IMR-90 (cell line): ENCODE data around the gene PC. TPM values are rescaled to one million over a fixed set of nuclear protein-coding genes. Genes with fewer than 3 reads are reported as not detected.

ENCODE experiments used
- ATAC-seq: fragments of 200-7000 bp; cut with Tn5 transposase; 2 replicates; pipeline ENCODE4 v1.9.1; 2020; ENCODE audit warnings: low read depth, mild to moderate bottlenecking, moderate library complexity
- BruUV-seq: library from RNA; stranded (reverse); fragments of 400-500 nt; replicated peaks from 2 replicates; lab custom pipeline; 2021; lab: Mats Ljungman, UMichigan
- CTCF ChIA-PET: fragments of 300-600 bp; formaldehyde crosslinking; extraction: SDS; loops from one replicate; lab custom pipeline; 2021; ENCODE audit warnings: antibody characterized with exemption; lab: Yijun Ruan, JAX
- POLR2A ChIA-PET: fragments of 300-600 bp; sonication (Branson Sonifier 250); formaldehyde crosslinking; loops from one replicate; lab custom pipeline; 2022; ENCODE audit warnings: antibody characterized with exemption; ENCODE audit not compliant: unreplicated experiment; lab: Charles Lee
- DNase-seq: peaks from one replicate; pipeline ENCODE4 v3.0.0; 2013
- H2AFZ ChIP-seq: replicated peaks from 2 replicates; pipeline ENCODE3; 2013; ENCODE audit warnings: low read length, mild to moderate bottlenecking; ENCODE audit not compliant: poor library complexity
- H2AK5ac ChIP-seq: 2 replicates; pipeline ENCODE4 v1.6.1; 2013; ENCODE audit warnings: low read depth, low read length, inconsistent platforms
- H2AK9ac ChIP-seq: replicated peaks from 2 replicates; pipeline ENCODE3; 2013; ENCODE audit warnings: mild to moderate bottlenecking, low read depth, low read length, moderate library complexity; ENCODE audit not compliant: poor library complexity
- H2BK120ac ChIP-seq: 2 replicates; pipeline ENCODE4 v1.6.1; 2013; ENCODE audit warnings: low read depth, low read length, inconsistent platforms
- H2BK15ac ChIP-seq: 3 replicates; pipeline ENCODE4 v1.6.1; 2013; ENCODE audit warnings: low read depth, low read length, inconsistent platforms
- H2BK20ac ChIP-seq: 2 replicates; pipeline ENCODE4 v1.6.1; 2013; ENCODE audit warnings: low read depth, mild to moderate bottlenecking, inconsistent platforms, low read length, moderate library complexity
- H2BK5ac ChIP-seq: 2 replicates; pipeline ENCODE4 v1.6.1; 2013; ENCODE audit warnings: mild to moderate bottlenecking, low read depth, low read length, inconsistent platforms; ENCODE audit not compliant: poor library complexity, severe bottlenecking
- H3K14ac ChIP-seq: replicated peaks from 2 replicates; pipeline ENCODE4 v1.6.1; 2013; ENCODE audit warnings: low read depth, low read length, inconsistent platforms
- H3K18ac ChIP-seq: 2 replicates; pipeline ENCODE4 v1.6.1; 2013; ENCODE audit warnings: low read depth, low read length, control low read depth
- H3K23ac ChIP-seq: 2 replicates; pipeline ENCODE4 v1.6.1; 2013; ENCODE audit warnings: low read depth, low read length, inconsistent platforms
- H3K27ac ChIP-seq: 2 replicates; pipeline ENCODE4 v1.5.1; 2013; ENCODE audit warnings: mild to moderate bottlenecking, control low read depth, low read length; ENCODE audit not compliant: insufficient read depth
- H3K27me3 ChIP-seq: 2 replicates; pipeline ENCODE4 v1.6.1; 2013; ENCODE audit warnings: low read length; ENCODE audit not compliant: control insufficient read depth, insufficient read depth
- H3K36me3 ChIP-seq: 2 replicates; pipeline ENCODE4 v1.6.1; 2013; ENCODE audit warnings: low read length, mixed read lengths; ENCODE audit not compliant: control insufficient read depth, insufficient read depth
- H3K4ac ChIP-seq: 2 replicates; pipeline ENCODE4 v1.6.1; 2013; ENCODE audit warnings: low read depth, low read length, inconsistent platforms
- H3K4me1 ChIP-seq: 2 replicates; pipeline ENCODE4 v1.6.1; 2013; ENCODE audit warnings: low read length, mixed read lengths; ENCODE audit not compliant: control insufficient read depth, insufficient read depth
- H3K4me2 ChIP-seq: 2 replicates; pipeline ENCODE4 v1.6.1; 2013; ENCODE audit warnings: low read depth, mild to moderate bottlenecking, control low read depth, low read length, moderate library complexity
- H3K4me3 ChIP-seq: 2 replicates; pipeline ENCODE4 v1.5.1; 2013; ENCODE audit warnings: low read depth, mild to moderate bottlenecking, control low read depth, low read length, moderate library complexity; ENCODE audit not compliant: insufficient read depth
- H3K56ac ChIP-seq: 2 replicates; pipeline ENCODE4 v1.6.1; 2013; ENCODE audit warnings: low read length, inconsistent platforms; ENCODE audit not compliant: insufficient read depth; ENCODE audit errors: extremely low read depth
- H3K79me1 ChIP-seq, 2 experiments: 2 replicates each; pipeline ENCODE4 v1.6.1; 2013; ENCODE audit warnings: low read length in 2 of 2, inconsistent platforms in 1 of 2, low read depth in 1 of 2
- H3K9ac ChIP-seq: 2 replicates; pipeline ENCODE4 v1.6.1; 2013; ENCODE audit warnings: low read depth, low read length, control low read depth
- H3K9me1 ChIP-seq: 2 replicates; pipeline ENCODE4 v1.6.1; 2013; ENCODE audit warnings: low read length, inconsistent platforms; ENCODE audit not compliant: insufficient read depth
- H3K9me3 ChIP-seq: 2 replicates; pipeline ENCODE4 v1.6.1; 2013; ENCODE audit warnings: low read length; ENCODE audit not compliant: control insufficient read depth, insufficient read depth
- H4K20me1 ChIP-seq: 2 replicates; pipeline ENCODE4 v1.6.1; 2013; ENCODE audit warnings: low read length, inconsistent platforms; ENCODE audit not compliant: insufficient read depth
- H4K5ac ChIP-seq: 2 replicates; pipeline ENCODE4 v1.6.1; 2013; ENCODE audit warnings: mild to moderate bottlenecking, low read depth, low read length, control low read depth
- H4K8ac ChIP-seq, 2 experiments: 2 replicates each; pipeline ENCODE4 v1.6.1; 2013; ENCODE audit warnings: low read depth in 2 of 2, low read length in 2 of 2, control low read depth in 1 of 2, inconsistent platforms in 1 of 2
- H4K91ac ChIP-seq: 2 replicates; pipeline ENCODE4 v1.6.1; 2013; ENCODE audit warnings: low read depth, low read length, inconsistent platforms; ENCODE audit not compliant: insufficient read depth
- BHLHE40 ChIP-seq: fragments of 150-350 bp; IDR thresholded peaks from 2 replicates; pipeline ENCODE4 v1.6.1; 2016; ENCODE audit warnings: mild to moderate bottlenecking, low read depth, low read length
- CEBPB ChIP-seq: IDR thresholded peaks from 2 replicates; pipeline ENCODE4 v1.6.1; 2012; ENCODE audit warnings: low read depth, low read length, improper control_type of control experiment
- CHD1 ChIP-seq: IDR thresholded peaks from 2 replicates; pipeline ENCODE4 v1.6.1; 2012; ENCODE audit warnings: low read depth, low read length, improper control_type of control experiment
- FOS ChIP-seq: fragments of 150-350 bp; IDR thresholded peaks from 2 replicates; pipeline ENCODE4 v1.6.1; 2016; ENCODE audit warnings: low read depth, low read length
- MAFK ChIP-seq: IDR thresholded peaks from 2 replicates; pipeline ENCODE4 v1.6.1; 2012; ENCODE audit warnings: low read depth, low read length, improper control_type of control experiment
- MAZ ChIP-seq: IDR thresholded peaks from 2 replicates; pipeline ENCODE4 v1.6.1; 2012; ENCODE audit warnings: low read depth, mild to moderate bottlenecking, low read length, improper control_type of control experiment, moderate library complexity, borderline replicate concordance
- MXI1 ChIP-seq: IDR thresholded peaks from 2 replicates; pipeline ENCODE4 v1.6.1; 2012; ENCODE audit warnings: low read depth, mild to moderate bottlenecking, low read length, moderate library complexity, borderline replicate concordance
- NFE2L2 ChIP-seq: fragments of 150-350 bp; IDR thresholded peaks from 2 replicates; pipeline ENCODE4 v1.6.1; 2016; ENCODE audit warnings: low read depth, mild to moderate bottlenecking, low read length
- POLR2A ChIP-seq: IDR thresholded peaks from 2 replicates; pipeline ENCODE4 v1.6.1; 2012; ENCODE audit warnings: mild to moderate bottlenecking, low read depth, low read length
- RAD21 ChIP-seq: IDR thresholded peaks from 2 replicates; pipeline ENCODE4 v1.6.1; 2012; ENCODE audit warnings: low read length, improper control_type of control experiment
- RCOR1 ChIP-seq: IDR thresholded peaks from 2 replicates; pipeline ENCODE4 v1.6.1; 2012; ENCODE audit warnings: mild to moderate bottlenecking, low read length, improper control_type of control experiment; ENCODE audit not compliant: insufficient replicate concordance
- RFX5 ChIP-seq: IDR thresholded peaks from 2 replicates; pipeline ENCODE4 v1.8.0; 2012; ENCODE audit warnings: low read depth, mild to moderate bottlenecking, low read length, moderate library complexity
- SMC3 ChIP-seq: fragments of 150-350 bp; IDR thresholded peaks from 2 replicates; pipeline ENCODE4 v1.6.1; 2016; ENCODE audit warnings: low read depth, mild to moderate bottlenecking, antibody characterized with exemption, low read length, moderate library complexity
- WGBS, 2 experiments: methylation state at CpG; one replicate each; pipeline versions ENCODE4 v1.1.5 to v1.1.7; 2013; ENCODE audit warnings: missing lambda C conversion rate in 2 of 2; ENCODE audit not compliant: insufficient read length in 1 of 2; ENCODE audit errors: extremely low coverage in 2 of 2; 5-methylcytosine and 5-hydroxymethylcytosine counted together
- dilution Hi-C: fragments of 300-500 bp; cut with HindIII; formaldehyde crosslinking; loops from one replicate; pipeline ENCODE4 v1.14.3; 2018; ENCODE audit warnings: low sequenced_read_pairs; ENCODE audit not compliant: unreplicated experiment
- in situ Hi-C: fragments of 300-500 bp; cut with MboI; formaldehyde crosslinking; loops from 3 replicates; pipeline ENCODE4 v1.14.3; 2019; ENCODE audit warnings: low sequenced_read_pairs, inconsistent platforms, mixed read lengths
- intact Hi-C: fragments of 100-400 bp; cut with micrococcal nuclease; formaldehyde crosslinking; loops from 2 replicates; pipeline ENCODE4 v1.10.0; 2022
- polyA plus RNA-seq, 3 experiments: library from polyadenylated mRNA; depleted of rRNA; stranded (reverse); fragments of >200 nt; gene quantifications; 2 replicates each; pipeline ENCODE4 v1.2.3, GENCODE V29; 2012; ENCODE audit warnings: low replicate concordance in 1 of 3
- total RNA-seq: library from RNA; depleted of rRNA; stranded (reverse); fragments of >200 nt; gene quantifications from 2 replicates; pipeline ENCODE4 v1.2.3, GENCODE V29; 2012
- TF ChIP-seq, protein P1 (sequence below): conservative IDR thresholded peaks from 2 replicates; pipeline ENCODE4 v1.5.1; 2012; ENCODE audit warnings: mild to moderate bottlenecking, low read depth, low read length, improper control_type of control experiment
- TF ChIP-seq, protein P2 (sequence below): fragments of 150-350 bp; IDR thresholded peaks from 2 replicates; pipeline ENCODE4 v1.6.1; 2016; ENCODE audit warnings: low read depth, mild to moderate bottlenecking, low read length, moderate library complexity, borderline replicate concordance
- TF ChIP-seq, protein P3 (sequence below): fragments of 150-350 bp; IDR thresholded peaks from 2 replicates; pipeline ENCODE4 v1.6.1; 2017; ENCODE audit warnings: mild to moderate bottlenecking, antibody characterized with exemption, low read length, low read depth

Gene PC
- total and polyA plus RNA-seq, 2 of the 4 experiments (the other 2 are of a cell fraction) = 13.6 to 15.7 TPM

DNA sequence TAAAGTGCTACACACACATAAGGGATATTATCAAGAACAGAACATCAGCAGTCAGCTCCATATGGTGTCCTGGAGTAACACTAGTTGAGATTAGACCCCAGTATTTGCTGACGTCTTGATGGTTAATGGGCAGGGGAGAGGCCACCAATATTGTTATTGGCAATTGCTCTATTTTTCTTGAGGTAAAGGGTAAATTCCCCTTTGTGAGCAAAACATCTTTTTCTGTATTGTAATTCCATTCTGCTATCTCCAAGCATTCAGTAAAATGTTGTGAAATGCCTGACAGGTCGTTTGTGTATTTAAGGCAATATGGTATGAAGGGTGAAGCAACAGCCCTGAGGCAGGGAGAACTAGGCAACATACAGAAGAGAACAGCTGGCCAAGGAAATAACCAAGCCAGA is 21.9 kb downstream of the PC start:
- Histone ChIP-seq H3K9ac (no peak overlapping the region), H4K8ac (no peak overlapping the region), H3K18ac (peak overlapping the region; percentile 93; the same call in 1 of the 2 replicates), H3K27ac (peak overlapping the region; percentile 99; the same call in 1 of the 2 replicates), H2AK5ac (no peak overlapping the region), H2AK9ac (no peak overlapping the region), H3K27me3 (no peaks in the 10 kb centered on the region), H3K36me3 (no peaks in the 10 kb centered on the region), H3K4me1 (peaks cover 19% of the 10 kb centered on the region), H3K4ac (no peak overlapping the region; the same call in 1 of the 2 replicates), H4K20me1 (no peaks in the 10 kb centered on the region; the same call in 1 of the 2 replicates), H4K91ac (no peak overlapping the region), H3K9me1 (peaks cover 20% of the 10 kb centered on the region), H3K4me3 (no peak overlapping the region), H4K5ac (no peak overlapping the region; the same call in 1 of the 2 replicates), H3K4me2 (no peak overlapping the region), H2BK5ac (peak overlapping the region; percentile 61), H3K23ac (no peak overlapping the region), H3K56ac (no peak overlapping the region), H2AFZ (no peak overlapping the region), H3K79me1 (peaks cover 0 to 14% of the 10 kb centered on the region in 2 experiments; a peak in 3 of 4 replicates), H2BK20ac (no peak overlapping the region), H3K9me3 (peaks cover 3% of the 10 kb centered on the region; the same call in 1 of the 2 replicates), H2BK15ac (no peak overlapping the region), H2BK120ac (no peak overlapping the region), H3K14ac (no peak overlapping the region)
- POLR2A ChIA-PET = no interaction called here
- BruUV-seq = no TSS peak
- dilution Hi-C loops = no loop called here
- peak; percentile 36; the same call in 1 of the 2 replicates for TF ChIP-seq BHLHE40
- TF ChIP-seq, protein P1, sequence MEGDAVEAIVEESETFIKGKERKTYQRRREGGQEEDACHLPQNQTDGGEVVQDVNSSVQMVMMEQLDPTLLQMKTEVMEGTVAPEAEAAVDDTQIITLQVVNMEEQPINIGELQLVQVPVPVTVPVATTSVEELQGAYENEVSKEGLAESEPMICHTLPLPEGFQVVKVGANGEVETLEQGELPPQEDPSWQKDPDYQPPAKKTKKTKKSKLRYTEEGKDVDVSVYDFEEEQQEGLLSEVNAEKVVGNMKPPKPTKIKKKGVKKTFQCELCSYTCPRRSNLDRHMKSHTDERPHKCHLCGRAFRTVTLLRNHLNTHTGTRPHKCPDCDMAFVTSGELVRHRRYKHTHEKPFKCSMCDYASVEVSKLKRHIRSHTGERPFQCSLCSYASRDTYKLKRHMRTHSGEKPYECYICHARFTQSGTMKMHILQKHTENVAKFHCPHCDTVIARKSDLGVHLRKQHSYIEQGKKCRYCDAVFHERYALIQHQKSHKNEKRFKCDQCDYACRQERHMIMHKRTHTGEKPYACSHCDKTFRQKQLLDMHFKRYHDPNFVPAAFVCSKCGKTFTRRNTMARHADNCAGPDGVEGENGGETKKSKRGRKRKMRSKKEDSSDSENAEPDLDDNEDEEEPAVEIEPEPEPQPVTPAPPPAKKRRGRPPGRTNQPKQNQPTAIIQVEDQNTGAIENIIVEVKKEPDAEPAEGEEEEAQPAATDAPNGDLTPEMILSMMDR = no peak
- TF ChIP-seq SMC3 = no peak; the same call in 1 of the 2 replicates
- TF ChIP-seq, protein P2, sequence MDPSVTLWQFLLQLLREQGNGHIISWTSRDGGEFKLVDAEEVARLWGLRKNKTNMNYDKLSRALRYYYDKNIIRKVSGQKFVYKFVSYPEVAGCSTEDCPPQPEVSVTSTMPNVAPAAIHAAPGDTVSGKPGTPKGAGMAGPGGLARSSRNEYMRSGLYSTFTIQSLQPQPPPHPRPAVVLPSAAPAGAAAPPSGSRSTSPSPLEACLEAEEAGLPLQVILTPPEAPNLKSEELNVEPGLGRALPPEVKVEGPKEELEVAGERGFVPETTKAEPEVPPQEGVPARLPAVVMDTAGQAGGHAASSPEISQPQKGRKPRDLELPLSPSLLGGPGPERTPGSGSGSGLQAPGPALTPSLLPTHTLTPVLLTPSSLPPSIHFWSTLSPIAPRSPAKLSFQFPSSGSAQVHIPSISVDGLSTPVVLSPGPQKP = no peak
- peak; percentile 94 for TF ChIP-seq RCOR1
- TF ChIP-seq RAD21 = 0 out of 2 replicates have a peak, but pooled peaks have one; percentile 16
- TF ChIP-seq MAFK = peak; percentile 57; the same call in 1 of the 2 replicates
- no peak for TF ChIP-seq POLR2A
- TF ChIP-seq MAZ = no peak
- TF ChIP-seq CEBPB = peak; percentile 99
- no peak for TF ChIP-seq NFE2L2
- peak; percentile 59; the same call in 1 of the 2 replicates for TF ChIP-seq FOS
- no peak for TF ChIP-seq RFX5
- no peak for TF ChIP-seq CHD1
- TF ChIP-seq MXI1 = no peak
- TF ChIP-seq, protein P3, sequence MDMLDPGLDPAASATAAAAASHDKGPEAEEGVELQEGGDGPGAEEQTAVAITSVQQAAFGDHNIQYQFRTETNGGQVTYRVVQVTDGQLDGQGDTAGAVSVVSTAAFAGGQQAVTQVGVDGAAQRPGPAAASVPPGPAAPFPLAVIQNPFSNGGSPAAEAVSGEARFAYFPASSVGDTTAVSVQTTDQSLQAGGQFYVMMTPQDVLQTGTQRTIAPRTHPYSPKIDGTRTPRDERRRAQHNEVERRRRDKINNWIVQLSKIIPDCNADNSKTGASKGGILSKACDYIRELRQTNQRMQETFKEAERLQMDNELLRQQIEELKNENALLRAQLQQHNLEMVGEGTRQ = no peak
- intact Hi-C loops = no loop called here
- ATAC-seq = peak; percentile 74
- peak; percentile 97 for DNase-seq
- no CpG with 5 or more reads among the region's 2 CpGs for WGBS, 2 experiments
- CTCF ChIA-PET = interaction anchor here (2.1 kb wide), 1 partner anchor 12 kb away, joined by 9 read pairs; no protein-coding TSS in a partner anchor
- in situ Hi-C loops = no loop called here
